Measurements from ENCODE around the gene PCDHGA3. TPM values are rescaled to one million over a fixed set of nuclear protein-coding genes. Genes with fewer than 3 reads are reported as not detected.
"Not testable (repeated sequence)": the region's sequence is repeated elsewhere in the genome, so short reads cannot be mapped to it uniquely, and the experiment has no call there.

Gene PCDHGA3
- polyA plus RNA-seq = under 1 TPM in 1 of 3 donors, not detected in 2; 0.11 TPM

- Mint-ChIP-seq H3K36me3 (peaks cover 7 to 15% (median 10%) of the 10 kb centered on the region in 3 donors), H3K9me3 (peaks cover 16 to 80% (median 44%) of the 10 kb centered on the region in 6 donors), H3K4me1 (no peaks in the 10 kb centered on the region), H3K27me3 (ENCODE audit: low read depth in 3 of 3) (peaks cover 30 to 64% (median 41%) of the 10 kb centered on the region in 3 donors), H3K27ac (no peak within 1 kb of the TSS), H3K4me3 (peak within 1 kb of the TSS; percentile 39 to 77 (median 54))
- peak in 1 of 3 donors; percentile 9 for DNase-seq
Measured at GRCh38 chr5:141343242-141343952, at the start of gene PCDHGA3. Gene PCDHGA3, plus strand, starts transcription at chr5:141343829. Its CDS starts 205 bp downstream, at chr5:141344034.

- Mint-ChIP-seq H3K9me3 (peaks cover 40 to 91% (median 74%) of the 10 kb centered on the region in 6 donors), H3K4me3 (no peak overlapping the region), H3K4me1 (peaks cover 0 to 4% of the 10 kb centered on the region in 2 donors), H3K36me3 (peaks cover 26 to 43% (median 36%) of the 10 kb centered on the region in 3 donors), H3K27me3 (ENCODE audit: low read depth in 3 of 3) (peaks cover 0 to 3% (median 2%) of the 10 kb centered on the region in 3 donors), H3K27ac (no peak overlapping the region)
- no peak for DNase-seq
Measured at GRCh38 chr5:141298376-141298775, 45.3 kb upstream of the PCDHGA3 start.

- Mint-ChIP-seq H3K4me1 (no peaks in the 10 kb centered on the region), H3K4me3 (no peak within 1 kb of the TSS), H3K27me3 (ENCODE audit: low read depth in 3 of 3) (no peaks in the 10 kb centered on the region), H3K36me3 (peaks cover 8 to 31% (median 19%) of the 10 kb centered on the region in 3 donors), H3K27ac (no peak within 1 kb of the TSS), H3K9me3 (peaks cover 41 to 82% (median 73%) of the 10 kb centered on the region in 6 donors)
- no peak for DNase-seq
Measured at GRCh38 chr5:141303756-141304155, 39.9 kb upstream of the PCDHGA3 start, which contains the start of gene SLC25A2. Gene SLC25A2, minus strand, starts transcription at chr5:141304049. Its CDS starts 184 bp downstream, at chr5:141303865.

GRCh38 chr5:141306630-141307029 is 37.0 kb upstream of the PCDHGA3 start:
- H3K4me3 Mint-ChIP-seq = no peak overlapping the region
- DNase-seq = no peak
- peaks cover 0 to 1% (median 0%) of the 10 kb centered on the region in 3 donors for H3K27me3 Mint-ChIP-seq (ENCODE audit: low read depth in 3 of 3)
- H3K4me1 Mint-ChIP-seq = no peaks in the 10 kb centered on the region
- no peak overlapping the region for H3K27ac Mint-ChIP-seq
- H3K9me3 Mint-ChIP-seq = peaks cover 44 to 85% (median 76%) of the 10 kb centered on the region in 6 donors
- H3K36me3 Mint-ChIP-seq = peaks cover 19 to 30% (median 27%) of the 10 kb centered on the region in 3 donors

- Mint-ChIP-seq H3K9me3 (peaks cover 50 to 100% (median 86%) of the 10 kb centered on the region in 6 donors), H3K4me1 (peaks cover 11 to 12% of the 10 kb centered on the region in 2 donors), H3K4me3 (no peak overlapping the region), H3K36me3 (peaks cover 29 to 57% (median 56%) of the 10 kb centered on the region in 3 donors), H3K27me3 (ENCODE audit: low read depth in 3 of 3) (peaks cover 3 to 6% (median 4%) of the 10 kb centered on the region in 3 donors), H3K27ac (no peak overlapping the region)
- DNase-seq = no peak
Measured at GRCh38 chr5:141313711-141314110, 29.9 kb upstream of the PCDHGA3 start.

- Mint-ChIP-seq H3K27me3 (ENCODE audit: low read depth in 3 of 3) (peaks cover 16 to 33% (median 19%) of the 10 kb centered on the region in 3 donors), H3K4me3 (peak overlapping the region in 1 of 5 donors; percentile 6), H3K4me1 (peaks cover 36 to 41% of the 10 kb centered on the region in 2 donors), H3K36me3 (peaks cover 43 to 60% (median 58%) of the 10 kb centered on the region in 3 donors), H3K9me3 (peaks cover 51 to 96% (median 88%) of the 10 kb centered on the region in 6 donors)
- not testable (repeated sequence) for H3K27ac Mint-ChIP-seq, DNase-seq
Measured at GRCh38 chr5:141316963-141317362, 26.7 kb upstream of the PCDHGA3 start.

GRCh38 chr5:141319202-141319601 is 24.4 kb upstream of the PCDHGA3 start:
- H3K4me3 Mint-ChIP-seq = peak overlapping the region; percentile 19 to 97 (median 92)
- H3K27me3 Mint-ChIP-seq (ENCODE audit: low read depth in 3 of 3) = peaks cover 19 to 42% (median 20%) of the 10 kb centered on the region in 3 donors
- peaks cover 37 to 78% (median 75%) of the 10 kb centered on the region in 6 donors for H3K9me3 Mint-ChIP-seq
- H3K4me1 Mint-ChIP-seq = peaks cover 35 to 41% of the 10 kb centered on the region in 2 donors
- peak overlapping the region in 3 of 6 donors; percentile 12 to 99 (median 98) for H3K27ac Mint-ChIP-seq
- peaks cover 38 to 51% (median 43%) of the 10 kb centered on the region in 3 donors for H3K36me3 Mint-ChIP-seq
- DNase-seq = no peak

GRCh38 chr5:141319699-141320098 is 23.9 kb upstream of the PCDHGA3 start:
- Mint-ChIP-seq H3K27me3 (ENCODE audit: low read depth in 3 of 3) (peaks cover 19 to 43% (median 20%) of the 10 kb centered on the region in 3 donors), H3K36me3 (peaks cover 38 to 48% (median 40%) of the 10 kb centered on the region in 3 donors), H3K9me3 (peaks cover 36 to 73% (median 70%) of the 10 kb centered on the region in 6 donors), H3K27ac (peak overlapping the region in 5 of 6 donors; percentile 97 to 100 (median 99)), H3K4me1 (peaks cover 35 to 41% of the 10 kb centered on the region in 2 donors), H3K4me3 (peak overlapping the region; percentile 91 to 97 (median 94))
- DNase-seq = no peak

- Mint-ChIP-seq H3K4me3 (peak within 1 kb of the TSS; percentile 91 to 97 (median 94)), H3K4me1 (peaks cover 31 to 39% of the 10 kb centered on the region in 2 donors), H3K36me3 (peaks cover 32 to 41% (median 32%) of the 10 kb centered on the region in 3 donors), H3K27ac (peak within 1 kb of the TSS; percentile 97 to 100 (median 99)), H3K9me3 (peaks cover 29 to 65% (median 62%) of the 10 kb centered on the region in 6 donors), H3K27me3 (ENCODE audit: low read depth in 3 of 3) (peaks cover 19 to 43% (median 20%) of the 10 kb centered on the region in 3 donors)
- DNase-seq = peak; percentile 89 to 94 (median 92)
Measured at GRCh38 chr5:141320225-141321169, 23.1 kb upstream of the PCDHGA3 start, which contains the start of gene TAF7. Gene TAF7, minus strand, starts transcription at chr5:141320784. Its CDS starts 740 bp downstream, at chr5:141320044.

- peak overlapping the region in 3 of 6 donors; percentile 49 to 99 (median 56) for H3K27ac Mint-ChIP-seq
- peak overlapping the region in 4 of 5 donors; percentile 42 to 97 (median 92) for H3K4me3 Mint-ChIP-seq
- DNase-seq = no peak
- peaks cover 34 to 43% of the 10 kb centered on the region in 2 donors for H3K4me1 Mint-ChIP-seq
- peaks cover 21 to 52% (median 45%) of the 10 kb centered on the region in 6 donors for H3K9me3 Mint-ChIP-seq
- H3K36me3 Mint-ChIP-seq = peaks cover 28 to 32% (median 29%) of the 10 kb centered on the region in 3 donors
- H3K27me3 Mint-ChIP-seq (ENCODE audit: low read depth in 3 of 3) = peaks cover 18 to 52% (median 26%) of the 10 kb centered on the region in 3 donors
Measured at GRCh38 chr5:141322261-141322660, 21.4 kb upstream of the PCDHGA3 start.

GRCh38 chr5:141326088-141326854 is 17.4 kb upstream of the PCDHGA3 start:
- peaks cover 4 to 40% (median 12%) of the 10 kb centered on the region in 6 donors for H3K9me3 Mint-ChIP-seq
- peak; percentile 46 to 69 (median 48) for DNase-seq
- peak overlapping the region; percentile 33 to 96 (median 88) for H3K27ac Mint-ChIP-seq
- H3K27me3 Mint-ChIP-seq (ENCODE audit: low read depth in 3 of 3) = peaks cover 12 to 50% (median 22%) of the 10 kb centered on the region in 3 donors
- H3K4me3 Mint-ChIP-seq = peak overlapping the region; percentile 79 to 97 (median 89)
- peaks cover 10% of the 10 kb centered on the region in 2 donors for H3K4me1 Mint-ChIP-seq
- H3K36me3 Mint-ChIP-seq = peaks cover 0 to 7% (median 6%) of the 10 kb centered on the region in 3 donors

- H3K27ac Mint-ChIP-seq = no peak overlapping the region
- peaks cover 7% of the 10 kb centered on the region in 2 donors for H3K4me1 Mint-ChIP-seq
- DNase-seq = no peak
- peaks cover 6 to 7% (median 7%) of the 10 kb centered on the region in 3 donors for H3K36me3 Mint-ChIP-seq
- no peak overlapping the region for H3K4me3 Mint-ChIP-seq
- H3K9me3 Mint-ChIP-seq = peaks cover 4 to 39% (median 14%) of the 10 kb centered on the region in 6 donors
- peaks cover 14 to 46% (median 27%) of the 10 kb centered on the region in 3 donors for H3K27me3 Mint-ChIP-seq (ENCODE audit: low read depth in 3 of 3)
Measured at GRCh38 chr5:141328231-141328630, 15.4 kb upstream of the PCDHGA3 start.

All from immature natural killer cell (primary cell).